Activated naive CD8-positive, alpha-beta T cell treated with anti-CD3 and anti-CD28 coated beads, Interleukin-2, amount 50 U/mL, for 16 hours (primary cell): Measurements from ENCODE around the gene TANGO2.

Experiments used
- DNase-seq: peaks from one replicate; pipeline ENCODE4 v3.0.0-alpha.2; 2020; ENCODE audit warnings: low read depth, low spot score

Gene TANGO2

DNA sequence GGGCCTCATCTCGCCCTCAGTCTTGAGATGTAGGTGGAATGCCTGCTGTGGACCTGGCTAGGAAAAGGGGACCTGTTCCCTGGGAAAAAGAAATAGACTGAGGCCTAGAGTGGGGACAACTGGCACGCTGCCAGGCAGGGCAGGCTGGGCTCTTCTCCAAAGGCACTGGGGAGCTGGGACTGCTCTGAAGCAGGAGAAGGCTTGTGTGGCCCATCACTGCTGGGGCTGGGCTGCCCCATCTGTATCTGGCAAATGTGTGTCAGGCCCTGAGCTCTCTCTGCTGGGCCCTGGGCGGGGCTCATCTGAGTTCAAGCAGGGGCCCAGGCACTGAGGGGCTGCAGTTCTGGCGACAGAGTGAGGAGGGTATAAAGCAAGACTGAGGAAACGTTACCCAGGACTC is 37.2 kb upstream of the TANGO2 start:
- DNase-seq = no peak

DNA sequence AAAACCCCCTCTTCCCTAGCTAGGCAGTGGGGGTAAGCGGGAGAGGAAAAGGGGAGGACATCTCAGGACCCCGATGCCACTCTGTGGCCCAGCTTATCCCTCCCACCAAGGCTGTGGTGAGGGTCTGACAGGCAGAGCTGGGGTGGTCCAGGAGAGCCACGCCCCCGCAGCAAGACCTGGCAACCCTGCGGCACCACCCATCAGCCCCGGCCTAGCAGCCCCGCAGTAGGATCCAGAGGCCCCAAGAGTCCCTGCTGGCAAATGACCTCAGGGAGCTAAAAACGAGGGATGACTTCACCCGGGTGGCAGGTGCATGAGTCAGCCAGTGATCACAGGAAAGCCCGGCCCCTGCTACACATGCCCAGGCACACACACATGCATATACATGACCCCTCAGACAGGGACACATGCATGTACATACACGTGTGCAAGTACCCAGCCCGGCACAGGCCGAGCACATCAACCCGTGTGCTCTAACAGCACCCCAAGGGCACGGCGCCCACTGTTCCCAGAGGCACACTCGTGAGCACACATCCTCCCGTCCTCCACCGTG is 36.6 kb upstream of the TANGO2 start:
- no peak for DNase-seq

DNA sequence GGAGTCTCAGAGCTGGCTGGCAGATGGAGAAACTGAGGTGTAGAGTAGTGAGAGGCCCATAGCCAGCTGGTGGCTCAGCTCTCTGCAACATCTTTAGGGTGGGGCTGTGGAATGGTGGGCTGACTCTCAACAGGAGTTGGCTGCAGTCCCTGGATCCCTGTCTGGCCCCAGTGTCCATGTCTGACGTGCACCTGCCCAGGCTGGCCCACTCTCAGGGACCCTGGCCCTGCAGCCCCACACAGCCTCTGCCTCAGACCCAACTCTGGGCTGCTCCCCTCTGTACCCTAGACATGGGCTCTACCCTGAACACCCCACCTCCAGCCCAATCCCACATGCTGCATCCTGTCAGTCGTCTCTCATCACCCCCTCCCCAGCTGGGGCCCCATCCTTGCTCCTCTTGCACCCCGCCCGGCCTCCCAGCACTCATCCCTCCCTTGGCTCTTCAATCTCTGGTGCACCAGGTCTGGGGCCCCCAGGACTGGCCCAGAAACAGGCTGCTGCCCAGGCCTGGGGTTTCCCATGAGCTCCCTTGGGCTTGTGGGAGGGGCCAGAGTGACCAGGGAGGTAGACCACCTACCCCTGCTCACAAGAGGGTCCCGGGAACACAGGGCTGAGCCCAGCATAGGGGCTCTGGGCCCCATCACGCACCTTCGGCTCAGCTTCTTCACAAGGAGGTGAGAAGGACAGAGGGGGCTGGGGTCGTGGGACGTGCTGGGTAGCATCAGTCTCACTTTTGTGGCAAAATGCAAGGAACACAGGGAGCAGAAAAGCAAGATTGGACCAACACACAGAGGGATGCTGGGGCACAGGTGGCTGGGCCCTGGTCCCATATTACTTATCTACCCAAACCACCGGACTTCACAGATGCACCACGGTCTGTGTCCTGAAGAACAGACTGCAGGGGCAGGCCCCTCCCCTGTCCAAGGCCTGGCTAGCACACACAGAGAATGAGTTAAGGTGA is 35.8 kb upstream of the TANGO2 start:
- DNase-seq = no peak

DNA sequence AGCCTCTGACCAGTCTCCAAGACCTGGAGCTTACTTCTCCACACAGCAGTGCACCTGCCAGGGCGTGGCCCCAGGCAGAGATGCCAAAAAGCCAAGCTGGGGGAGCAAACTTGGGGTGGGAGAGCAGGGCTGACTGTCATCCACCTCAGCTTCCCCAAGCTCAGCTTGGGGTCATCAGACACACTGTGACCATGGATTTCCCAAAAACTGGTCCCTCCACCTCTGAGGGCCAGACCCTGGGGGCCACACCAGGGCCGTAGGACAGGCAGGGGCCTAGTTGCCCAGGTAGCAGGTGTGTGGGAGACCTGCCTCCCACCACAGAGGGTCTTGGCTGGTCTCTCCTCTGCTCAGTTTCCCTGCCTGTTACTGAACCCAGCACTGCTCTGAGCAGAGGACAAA is 34.9 kb upstream of the TANGO2 start:
- no peak for DNase-seq

DNA sequence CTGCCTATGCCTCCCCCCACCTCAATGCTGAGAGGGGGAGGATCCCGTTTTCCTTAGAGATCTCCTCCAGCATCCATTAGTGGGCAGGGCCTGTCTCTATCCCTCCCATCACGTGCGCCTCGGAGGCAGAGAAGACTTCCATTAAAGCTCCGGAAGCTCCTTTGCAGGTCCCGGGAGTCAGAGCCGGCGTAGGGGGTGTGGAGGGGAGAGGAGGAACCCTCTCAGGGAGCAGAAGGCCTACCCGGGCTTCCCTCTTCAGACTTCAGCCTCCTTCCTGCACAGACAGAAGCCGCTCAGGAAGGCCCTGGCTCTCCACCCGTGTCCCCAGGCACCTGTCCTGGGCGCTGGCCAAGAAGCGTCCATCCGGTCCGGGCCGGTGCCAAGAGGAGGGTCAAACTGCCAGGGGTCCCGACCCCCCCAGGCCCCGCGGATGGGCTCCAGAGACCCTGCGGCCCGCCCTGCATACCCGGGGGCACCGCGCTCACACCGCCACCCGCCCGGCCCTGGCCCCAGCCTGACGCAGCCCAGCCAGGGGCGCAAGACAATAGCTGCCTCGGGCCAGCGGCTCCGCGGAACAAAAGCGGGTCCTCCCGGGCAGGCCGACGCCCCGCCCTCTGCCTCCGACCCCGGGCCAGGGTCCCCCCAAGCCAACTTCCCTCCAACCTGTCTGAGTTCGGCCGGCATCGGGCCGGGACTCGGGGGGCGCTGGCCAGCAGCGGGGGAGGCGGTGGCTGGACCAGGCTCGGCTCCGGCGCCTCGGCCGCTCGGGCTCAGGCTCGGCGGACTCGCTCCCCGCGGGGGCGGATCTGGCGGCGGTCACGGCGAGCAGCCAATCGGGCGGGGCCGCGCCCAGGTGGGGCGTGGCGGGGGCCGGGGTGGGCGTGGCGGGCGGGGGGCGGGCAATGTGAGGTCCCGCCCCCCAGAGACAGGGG is 34.2 kb upstream of the TANGO2 start:
- DNase-seq = no peak

DNA sequence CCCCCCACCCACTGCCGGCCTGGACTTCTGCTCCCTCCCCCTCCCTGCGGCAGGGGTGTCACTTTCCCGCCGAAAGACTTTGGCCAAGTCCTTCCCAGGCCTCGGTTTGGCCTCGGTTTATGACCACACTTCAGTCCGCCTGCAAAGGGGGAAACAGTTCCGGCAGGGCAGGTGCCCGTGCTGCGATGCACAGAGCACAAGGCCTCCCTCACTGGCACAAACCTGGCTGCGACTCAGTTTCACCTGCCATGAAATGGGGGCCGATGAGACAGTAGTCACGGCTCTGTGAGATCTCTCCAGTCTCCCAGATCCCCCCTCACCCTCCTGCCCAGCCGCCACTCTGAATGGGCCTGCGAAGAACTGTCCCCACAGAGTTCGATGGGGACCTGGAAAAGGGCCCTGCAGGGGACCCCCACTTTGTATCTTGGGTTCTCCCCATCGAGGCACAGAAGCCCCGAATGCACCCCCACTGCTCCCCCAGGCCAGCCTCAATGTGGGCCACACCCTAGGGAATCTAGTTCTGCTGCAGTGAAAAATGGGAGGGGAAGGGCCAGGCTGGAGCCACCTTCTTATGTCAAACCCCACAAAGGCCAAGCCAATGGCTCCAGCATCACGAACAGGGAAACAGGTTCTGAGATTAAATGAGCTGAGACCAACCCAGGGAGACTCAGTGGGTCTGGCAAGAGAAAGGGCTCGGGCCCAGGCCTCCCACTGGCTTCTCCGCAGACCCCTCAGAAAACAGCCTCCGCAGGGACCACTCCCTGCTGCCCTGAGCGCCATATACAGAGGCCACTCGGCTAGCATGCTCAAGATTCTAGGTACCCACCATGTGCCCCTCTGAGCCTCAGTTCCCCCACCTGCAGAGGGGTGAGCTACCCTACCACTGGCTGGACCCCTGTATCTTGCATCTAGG is 33.3 kb upstream of the TANGO2 start:
- no peak for DNase-seq

DNA sequence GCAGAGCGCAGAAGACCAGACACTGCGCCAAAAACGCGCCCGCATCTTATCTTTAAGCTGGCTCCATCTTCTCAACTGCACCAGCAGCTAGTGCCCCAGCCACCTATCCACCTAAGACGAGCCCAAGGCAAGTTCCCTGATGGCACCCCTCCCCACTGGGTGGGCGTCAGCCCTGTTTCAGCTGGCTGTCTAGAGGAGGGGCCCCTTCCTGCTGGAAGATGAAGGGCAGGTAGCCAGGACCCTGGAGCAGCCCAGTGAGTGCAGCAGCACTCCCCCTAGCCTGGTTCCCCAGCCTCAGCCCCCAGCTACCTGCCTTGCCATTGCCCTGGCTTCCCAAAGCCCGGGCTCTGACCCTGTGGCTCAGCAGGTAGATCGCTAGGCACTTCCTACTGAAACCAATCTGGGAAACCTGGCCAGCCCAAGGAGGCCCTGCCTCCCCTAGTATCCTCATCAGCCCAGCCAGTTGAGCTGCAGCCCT is 32.5 kb upstream of the TANGO2 start:
- no peak for DNase-seq

DNA sequence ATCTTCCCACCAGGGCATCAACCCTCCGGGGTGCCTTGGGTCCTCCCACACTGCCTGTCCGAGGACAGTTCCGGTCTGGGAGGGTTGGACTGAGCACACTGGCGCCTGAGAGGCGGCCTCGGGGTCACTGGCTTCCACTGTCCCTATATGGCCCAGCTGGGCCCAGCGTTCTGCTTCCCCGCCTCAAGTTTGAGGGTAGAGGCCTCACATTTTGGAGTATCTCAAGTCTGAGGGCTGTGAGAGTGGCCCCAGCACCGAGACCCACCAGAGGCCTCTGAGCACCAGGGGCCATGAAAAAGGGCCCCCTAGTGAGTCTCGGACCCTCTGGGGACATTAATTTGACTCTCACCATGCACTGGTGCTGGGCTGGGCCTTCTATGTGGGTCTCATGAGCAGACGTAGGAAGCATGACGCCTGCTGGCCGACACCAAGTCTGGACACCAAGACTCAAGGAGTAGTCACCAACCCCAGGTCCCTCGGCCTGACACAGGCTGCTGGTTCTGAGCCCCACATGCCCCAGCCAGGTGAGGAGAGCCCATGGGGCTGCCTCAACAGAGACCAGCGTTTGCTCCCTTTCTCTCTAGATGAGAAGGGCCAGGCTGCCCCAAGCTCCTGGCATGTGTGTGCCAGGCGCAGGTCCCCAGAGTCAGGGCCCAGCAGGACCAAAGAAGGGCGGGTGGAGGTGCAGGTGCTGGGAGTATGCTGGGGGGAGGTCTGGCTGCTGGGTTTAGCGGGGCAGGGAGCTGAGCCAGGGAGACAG is 31.8 kb upstream of the TANGO2 start:
- DNase-seq = no peak

DNA sequence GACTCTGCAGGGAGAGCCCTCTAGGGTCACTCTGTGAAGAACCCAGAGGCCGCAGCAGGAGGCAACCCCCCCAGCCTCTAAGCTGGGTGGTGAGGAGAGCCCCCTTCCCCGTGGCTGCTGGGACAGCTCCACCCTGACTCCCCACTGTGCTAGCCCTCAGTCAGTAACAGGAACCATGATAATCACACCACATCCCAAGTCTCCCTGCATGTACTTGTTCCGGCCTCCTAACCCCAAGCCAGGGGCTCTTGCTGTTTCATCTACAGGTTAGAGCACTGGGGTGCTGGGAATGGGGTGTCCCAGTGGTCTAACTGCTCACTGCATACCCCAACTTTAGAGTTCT is 31.2 kb upstream of the TANGO2 start:
- DNase-seq = no peak

DNA sequence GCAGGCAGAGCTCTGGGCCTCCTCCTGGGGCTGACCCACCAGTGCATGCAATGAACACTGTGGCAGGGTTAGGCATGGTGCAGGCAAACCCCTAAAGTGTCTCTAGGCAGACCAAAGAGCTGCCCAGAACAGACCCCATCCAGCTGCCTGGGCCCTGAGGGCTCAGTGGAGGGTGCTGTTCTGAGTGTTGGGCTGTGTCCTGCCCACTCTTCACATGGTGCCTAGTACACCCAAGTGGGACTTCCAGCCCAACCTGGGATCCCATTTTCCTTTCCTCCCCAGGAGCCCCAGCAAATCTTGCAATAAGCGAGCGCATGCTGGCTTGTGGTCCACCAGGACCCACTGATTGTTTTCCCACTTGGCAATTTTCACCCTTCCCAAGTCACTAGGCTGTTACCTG is 30.7 kb upstream of the TANGO2 start:
- no peak for DNase-seq

DNA sequence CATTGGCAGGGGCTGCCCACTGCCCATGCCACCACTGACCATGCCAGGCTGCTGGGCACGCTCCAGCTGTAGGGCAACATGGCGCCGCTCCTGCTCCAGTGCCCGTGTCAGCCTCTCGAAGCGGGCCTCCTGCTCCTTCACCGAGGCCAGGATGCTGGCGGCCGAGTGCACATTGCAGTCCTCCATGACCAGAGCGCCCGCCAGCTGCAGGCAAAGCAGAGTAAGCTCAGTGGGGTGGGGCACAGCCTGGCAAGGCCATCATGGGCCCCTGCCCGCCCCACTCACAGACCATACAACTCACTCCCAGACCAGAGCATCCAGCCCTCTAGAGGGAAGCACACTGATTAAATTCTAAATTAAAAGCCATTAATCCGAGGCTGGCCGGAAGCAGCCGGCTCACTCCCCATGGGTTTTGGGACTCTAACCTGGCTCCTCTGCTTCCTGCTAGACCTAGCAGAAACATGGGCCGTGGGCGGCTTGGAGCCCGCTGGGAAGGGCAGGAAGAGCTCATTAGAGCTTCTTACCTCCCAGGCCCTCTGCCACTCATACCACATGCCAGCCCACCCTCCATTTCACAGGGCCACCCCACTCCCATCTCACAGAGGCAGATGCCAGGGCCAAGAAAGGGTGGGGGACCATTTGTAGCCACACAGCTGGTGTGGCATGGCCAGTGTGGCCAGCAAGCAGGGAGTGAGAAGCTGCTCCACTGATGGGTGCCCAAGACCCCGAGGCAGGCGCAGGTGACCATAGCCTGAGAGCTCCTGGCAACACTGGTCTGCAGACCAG is 30.1 kb upstream of the TANGO2 start:
- no peak for DNase-seq

DNA sequence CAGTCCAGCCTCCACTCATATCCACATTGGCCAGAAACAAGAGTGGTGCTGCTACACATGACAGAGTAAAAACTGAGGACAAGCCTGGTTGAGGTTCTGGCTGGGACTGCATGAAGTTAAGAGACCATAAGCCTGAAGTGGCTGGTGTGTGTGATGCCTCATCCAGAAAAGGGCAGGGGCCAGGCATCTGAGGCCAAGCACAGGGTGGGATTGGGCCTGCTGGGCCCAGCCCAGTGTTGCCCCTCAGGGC is 29.6 kb upstream of the TANGO2 start:
- no peak for DNase-seq

DNA sequence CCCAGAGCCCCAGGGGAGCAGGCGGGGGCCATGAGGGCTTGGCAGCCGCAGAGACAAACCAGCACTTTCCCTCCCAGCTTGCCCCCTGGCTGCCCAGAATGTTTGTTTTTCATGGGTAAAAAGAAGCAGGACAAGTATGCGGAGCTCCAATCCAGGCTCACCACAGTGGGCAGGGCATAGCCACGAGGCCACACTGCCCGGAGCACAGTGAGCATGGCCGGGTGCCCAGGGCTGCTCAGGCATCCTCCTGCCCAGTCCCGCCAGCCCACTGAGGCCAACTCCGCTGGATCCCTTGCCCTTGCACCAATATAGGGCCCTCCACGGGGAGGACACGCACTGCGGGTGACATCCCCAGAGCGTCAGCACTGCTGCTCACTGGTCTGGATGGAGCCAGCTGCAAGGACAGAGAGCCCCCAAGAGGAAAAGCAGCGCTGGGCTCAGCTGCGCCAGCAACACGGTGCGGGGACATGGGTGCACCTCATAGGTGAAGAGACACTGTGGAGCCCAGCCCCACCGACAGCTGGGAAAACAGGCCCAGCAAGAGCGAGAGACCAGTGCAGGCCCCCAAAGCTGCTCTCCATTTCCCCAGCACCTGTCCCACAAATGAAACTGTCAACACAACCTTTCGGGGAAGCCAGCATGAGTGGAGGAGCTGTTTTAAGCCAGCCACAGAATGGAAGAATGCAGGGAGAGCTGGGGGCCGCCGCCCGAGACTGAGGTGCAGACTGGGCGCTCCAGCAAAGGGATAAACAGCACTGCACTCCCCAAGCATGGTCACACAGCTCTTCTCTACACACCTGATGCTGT is 29.1 kb upstream of the TANGO2 start:
- no peak for DNase-seq

DNA sequence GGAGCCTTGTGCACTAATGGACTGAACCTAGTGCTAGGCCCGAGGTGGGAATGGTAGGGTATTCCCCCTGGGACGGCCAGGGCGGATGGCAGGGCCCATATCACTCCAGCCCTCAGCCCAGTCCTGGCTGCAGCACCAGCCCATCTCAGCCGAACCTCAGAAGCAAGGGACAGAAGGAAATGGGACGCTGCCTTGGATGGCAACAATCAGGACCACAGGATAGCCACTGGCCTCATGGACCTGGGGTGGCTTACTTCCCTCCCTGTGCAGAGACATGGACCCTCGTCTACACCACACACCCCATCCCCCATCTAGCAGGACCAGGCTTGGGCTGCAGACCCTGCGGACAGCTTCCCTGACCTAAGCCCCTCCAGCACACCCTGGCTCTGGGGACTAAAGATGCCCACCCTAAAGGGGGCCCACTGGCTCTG is 28.4 kb upstream of the TANGO2 start:
- DNase-seq = no peak

DNA sequence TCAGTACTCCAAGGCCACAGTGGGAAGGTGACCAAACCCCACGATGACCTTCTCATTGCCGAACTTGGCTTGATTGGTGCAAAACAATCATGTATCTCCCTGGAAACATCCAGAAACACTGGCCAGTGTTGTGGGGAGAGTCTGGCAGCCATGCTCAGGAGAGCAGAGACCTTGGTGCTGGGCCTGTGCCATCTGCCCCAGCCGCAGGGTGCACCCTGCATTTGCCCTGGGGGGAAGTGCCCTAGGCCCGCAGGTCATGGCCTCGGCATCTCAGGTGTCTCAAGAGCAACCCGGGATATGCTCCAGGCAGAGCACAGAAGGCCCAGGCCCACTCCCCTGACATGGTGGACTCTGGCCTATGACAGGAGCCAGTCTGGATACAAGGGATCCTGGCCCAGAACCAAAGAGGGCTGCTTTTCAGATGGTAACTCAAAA is 28.0 kb upstream of the TANGO2 start:
- no peak for DNase-seq

DNA sequence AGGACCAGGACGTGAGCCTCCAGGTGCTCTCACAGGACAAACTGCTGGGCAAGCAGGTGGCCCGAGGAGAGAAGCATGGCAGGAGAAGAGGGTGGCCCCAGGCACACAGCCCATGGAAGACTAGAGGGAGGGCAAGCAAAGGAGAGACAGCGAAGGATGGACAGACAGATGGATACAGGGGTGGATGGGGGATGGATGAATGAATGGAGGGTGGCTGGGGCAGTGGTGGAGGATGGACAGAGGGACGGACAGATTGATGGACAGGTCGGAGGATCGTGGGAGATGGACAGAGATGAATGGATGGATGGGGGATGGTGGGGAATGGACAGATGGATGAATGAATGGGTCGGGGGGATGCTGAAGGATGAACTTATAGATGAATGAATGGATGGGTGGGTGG is 27.0 kb upstream of the TANGO2 start:
- DNase-seq = no peak

DNA sequence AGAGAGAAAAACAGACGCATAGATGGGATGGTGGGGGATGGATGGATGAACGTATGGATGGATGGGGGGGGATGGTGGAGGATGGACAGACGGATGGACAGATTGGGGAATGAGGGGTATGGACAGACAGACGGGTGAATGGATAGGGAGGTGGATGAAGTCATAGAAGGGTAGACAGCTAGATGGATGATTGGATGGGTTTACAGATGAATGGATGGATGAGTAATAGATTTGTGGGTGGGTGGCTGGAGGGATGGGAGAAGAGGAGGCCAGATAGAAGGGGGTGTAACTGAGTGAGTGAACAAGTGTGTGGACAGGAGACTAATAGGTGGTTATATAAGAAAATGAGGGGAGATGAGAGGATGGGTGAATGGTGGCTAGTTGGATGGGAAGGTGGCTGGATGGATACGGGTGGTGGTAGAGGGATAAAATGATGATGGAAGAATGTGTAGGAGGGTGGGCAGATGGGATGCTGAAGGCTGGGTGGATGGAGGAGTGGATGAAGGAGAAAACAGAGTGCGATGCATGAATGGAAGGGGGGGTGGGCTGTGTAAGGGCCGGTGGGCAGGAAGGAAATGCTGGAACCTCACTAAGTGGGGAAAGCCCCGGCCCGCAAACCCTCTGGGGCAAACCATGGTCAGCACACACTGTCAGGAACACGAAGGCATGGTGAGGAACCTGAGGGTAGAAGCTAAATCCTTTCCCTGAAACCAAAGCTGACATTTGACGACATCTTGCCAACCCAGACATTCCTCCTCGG is 25.9 kb upstream of the TANGO2 start:
- no peak for DNase-seq
